Neural cell (in vitro differentiated cells): ENCODE data around the gene SPOCK1. TPM values are rescaled to one million over a fixed set of nuclear protein-coding genes. Genes with fewer than 3 reads are reported as not detected.

Experiments
- H2AFZ ChIP-seq: fragments of 200-600, 300-800 bp; sonication (generic), shearing (Covaris generic); 2 replicates; pipeline ENCODE4 v1.6.0; 2014; ENCODE audit warnings: low read depth, mild to moderate bottlenecking, antibody characterized with exemption, low read length, moderate library complexity
- H3F3A ChIP-seq: fragments of 200-600 bp; shearing (Covaris generic); 2 replicates; pipeline ENCODE4 v1.6.1; 2016; ENCODE audit warnings: mild to moderate bottlenecking, moderate library complexity, mixed read lengths, antibody characterized with exemption, low read length; ENCODE audit not compliant: insufficient read depth, poor library complexity, severe bottlenecking
- H3K27ac ChIP-seq: fragments of 200-600, 300-800 bp; sonication (generic), shearing (Covaris generic); 2 replicates; pipeline ENCODE4 v1.5.1; 2014; ENCODE audit warnings: mild to moderate bottlenecking, low read length, moderate library complexity
- H3K27me3 ChIP-seq: fragments of 300-800, 200-600 bp; sonication (generic), shearing (Covaris generic); 2 replicates; pipeline ENCODE4 v1.6.0; 2014; ENCODE audit warnings: mild to moderate bottlenecking, low read depth, low read length, moderate library complexity; ENCODE audit not compliant: insufficient read depth
- H3K36me3 ChIP-seq: fragments of 300-800, 200-600 bp; sonication (generic), shearing (Covaris generic); 2 replicates; pipeline ENCODE4 v1.5.1; 2014; ENCODE audit warnings: mild to moderate bottlenecking, antibody characterized with exemption, low read length, moderate library complexity; ENCODE audit not compliant: insufficient read depth
- H3K4me2 ChIP-seq: fragments of 300-800, 200-600 bp; sonication (generic), shearing (Covaris generic); 2 replicates; pipeline ENCODE4 v1.6.0; 2014; ENCODE audit warnings: mild to moderate bottlenecking, low read length
- H3K4me3 ChIP-seq: fragments of 300-800, 200-600 bp; sonication (generic), shearing (Covaris generic); 2 replicates; pipeline ENCODE4 v1.5.1; 2014; ENCODE audit warnings: mild to moderate bottlenecking, low read length, moderate library complexity
- H3K79me2 ChIP-seq: fragments of 200-600 bp; shearing (Covaris generic); replicated peaks from 2 replicates; pipeline ENCODE4 v1.6.0; 2014; ENCODE audit warnings: mild to moderate bottlenecking, low read length, moderate library complexity; ENCODE audit not compliant: insufficient read depth
- H3K9ac ChIP-seq: fragments of 300-800, 200-600 bp; sonication (generic), shearing (Covaris generic); 2 replicates; pipeline ENCODE4 v1.6.1; 2016; ENCODE audit warnings: mild to moderate bottlenecking, low read length, mixed read lengths
- H3K9me2 ChIP-seq: fragments of 200-600 bp; shearing (Covaris generic); 2 replicates; pipeline ENCODE4 v1.6.1; 2016; ENCODE audit warnings: mild to moderate bottlenecking, low read length, mixed read lengths; ENCODE audit not compliant: insufficient read depth
- H3K9me3 ChIP-seq: fragments of 200-600, 300-800 bp; sonication (generic), shearing (Covaris generic); 2 replicates; pipeline ENCODE4 v1.6.1; 2016; ENCODE audit warnings: mild to moderate bottlenecking, mixed run types, low read length, moderate library complexity, mixed read lengths
- H4K20me1 ChIP-seq: fragments of 200-600 bp; shearing (Covaris generic); 2 replicates; pipeline ENCODE4 v1.6.1; 2016; ENCODE audit warnings: mild to moderate bottlenecking, mixed run types; ENCODE audit not compliant: insufficient read depth
- EP300 ChIP-seq: fragments of 450-650 bp; conservative IDR thresholded peaks from 2 replicates; pipeline ENCODE4 v1.6.1; 2014; ENCODE audit warnings: antibody characterized with exemption, mild to moderate bottlenecking, moderate library complexity; ENCODE audit not compliant: poor library complexity, severe bottlenecking
- EZH2 ChIP-seq: fragments of 200-600, 300-800 bp; shearing (Covaris generic), sonication (generic); IDR thresholded peaks from 2 replicates; pipeline ENCODE4 v1.6.1; 2014; ENCODE audit warnings: antibody characterized with exemption, low read length, borderline replicate concordance, mild to moderate bottlenecking; ENCODE audit not compliant: insufficient read depth, poor library complexity, severe bottlenecking
- POLR2AphosphoS5 ChIP-seq: IDR thresholded peaks from 2 replicates; pipeline ENCODE4 v1.6.1; 2012
- RAD21 ChIP-seq: fragments of 450-650 bp; conservative IDR thresholded peaks from 2 replicates; pipeline ENCODE4 v1.6.1; 2014; ENCODE audit warnings: antibody characterized with exemption, mild to moderate bottlenecking, moderate library complexity
- REST ChIP-seq: IDR thresholded peaks from 2 replicates; pipeline ENCODE4 v1.6.1; 2012; ENCODE audit warnings: borderline replicate concordance
- SMC3 ChIP-seq: fragments of 450-650 bp; conservative IDR thresholded peaks from 2 replicates; pipeline ENCODE4 v1.6.1; 2014; ENCODE audit warnings: antibody characterized with exemption, mild to moderate bottlenecking, moderate library complexity; ENCODE audit not compliant: poor library complexity
- TAF1 ChIP-seq: IDR thresholded peaks from 2 replicates; pipeline ENCODE4 v1.6.1; 2012; ENCODE audit warnings: low read depth
- polyA plus RNA-seq: library from polyadenylated mRNA; depleted of rRNA; stranded (reverse); fragments of >200 nt; gene quantifications from 2 replicates; pipeline ENCODE4 v1.2.3, GENCODE V29; 2014
- TF ChIP-seq, protein P1 (sequence below): fragments of 450-650 bp; IDR thresholded peaks from 2 replicates; pipeline ENCODE4 v1.5.1; 2014; ENCODE audit warnings: antibody characterized with exemption, mild to moderate bottlenecking, moderate library complexity; ENCODE audit not compliant: poor library complexity, severe bottlenecking

SPOCK1 gene
- polyA plus RNA-seq, 1 donor from 2014 or later, result 33.6 TPM

- H3K27ac ChIP-seq, result peak overlapping the region; percentile 51
- H3K9me3 ChIP-seq, result no peaks in the 10 kb centered on the region
These were observed 92.0 kb downstream of the SPOCK1 start for GRCh38 chr5:137407090-137407489.

GRCh38 chr5:137405393-137405792 lies 93.7 kb downstream of the SPOCK1 start:
- H2AFZ ChIP-seq, result no peak overlapping the region
- TF ChIP-seq EP300 (no peak), POLR2AphosphoS5 (no peak), TAF1 (no peak), RAD21 (no peak), EZH2 (no peak)
- H3K27ac ChIP-seq, result no peak overlapping the region
- no peaks in the 10 kb centered on the region for H3K9me2 ChIP-seq
- H3K4me2 ChIP-seq, result no peak overlapping the region
- H3F3A ChIP-seq, result no peaks in the 10 kb centered on the region
- no peaks in the 10 kb centered on the region for H3K79me2 ChIP-seq
- no peak overlapping the region for H3K4me3 ChIP-seq
- H3K9ac ChIP-seq, result no peak overlapping the region
- no peaks in the 10 kb centered on the region for H3K9me3 ChIP-seq
- no peaks in the 10 kb centered on the region for H3K27me3 ChIP-seq
- H4K20me1 ChIP-seq, result no peaks in the 10 kb centered on the region
- H3K36me3 ChIP-seq, result no peaks in the 10 kb centered on the region

More at GRCh38 chr5:137407090-137407489, 92.0 kb downstream of the SPOCK1 start:
- H3F3A ChIP-seq, result no peaks in the 10 kb centered on the region
- H3K9ac ChIP-seq, result no peak overlapping the region
- H3K4me3 ChIP-seq, result no peak overlapping the region
- no peak overlapping the region for H3K4me2 ChIP-seq
- H4K20me1 ChIP-seq, result no peaks in the 10 kb centered on the region
- H2AFZ ChIP-seq, result no peak overlapping the region
- TF ChIP-seq POLR2AphosphoS5 (peak; percentile 36), EP300 (no peak)
- no peaks in the 10 kb centered on the region for H3K9me2 ChIP-seq
- H3K79me2 ChIP-seq, result no peaks in the 10 kb centered on the region
- no peaks in the 10 kb centered on the region for H3K36me3 ChIP-seq
- no peaks in the 10 kb centered on the region for H3K27me3 ChIP-seq

DNA sequence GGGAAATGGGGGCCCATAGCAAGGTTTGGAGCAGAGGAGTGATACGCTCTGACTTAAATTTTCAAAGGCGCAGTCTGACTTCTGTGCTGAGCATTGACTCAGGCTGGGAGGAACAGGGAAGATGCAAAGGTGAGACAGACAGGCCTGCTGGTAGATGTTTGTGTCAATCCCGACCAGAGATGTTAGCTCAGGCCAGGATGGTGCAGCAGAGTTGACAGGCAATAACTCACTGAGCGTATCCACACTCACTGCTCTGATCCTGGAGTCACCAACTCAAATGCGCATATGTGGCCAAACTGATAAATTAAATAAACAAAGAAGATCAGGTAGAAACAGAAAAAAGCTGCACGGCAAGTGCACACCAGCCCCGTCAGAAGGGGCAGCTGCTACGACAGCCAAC lies 95.3 kb downstream of the SPOCK1 start:
- Histone ChIP-seq H3K27ac (no peak overlapping the region), H3K36me3 (no peaks in the 10 kb centered on the region), H3F3A (no peaks in the 10 kb centered on the region), H3K4me3 (no peak overlapping the region), H3K9ac (no peak overlapping the region), H4K20me1 (no peaks in the 10 kb centered on the region), H3K4me2 (no peak overlapping the region), H3K9me2 (no peaks in the 10 kb centered on the region), H2AFZ (no peak overlapping the region), H3K27me3 (no peaks in the 10 kb centered on the region), H3K79me2 (no peaks in the 10 kb centered on the region), H3K9me3 (no peaks in the 10 kb centered on the region)
- TF ChIP-seq SMC3, result no peak
- TF ChIP-seq POLR2AphosphoS5, result no peak
- no peak for TF ChIP-seq RAD21
- no peak for TF ChIP-seq REST
- TF ChIP-seq, protein P1, sequence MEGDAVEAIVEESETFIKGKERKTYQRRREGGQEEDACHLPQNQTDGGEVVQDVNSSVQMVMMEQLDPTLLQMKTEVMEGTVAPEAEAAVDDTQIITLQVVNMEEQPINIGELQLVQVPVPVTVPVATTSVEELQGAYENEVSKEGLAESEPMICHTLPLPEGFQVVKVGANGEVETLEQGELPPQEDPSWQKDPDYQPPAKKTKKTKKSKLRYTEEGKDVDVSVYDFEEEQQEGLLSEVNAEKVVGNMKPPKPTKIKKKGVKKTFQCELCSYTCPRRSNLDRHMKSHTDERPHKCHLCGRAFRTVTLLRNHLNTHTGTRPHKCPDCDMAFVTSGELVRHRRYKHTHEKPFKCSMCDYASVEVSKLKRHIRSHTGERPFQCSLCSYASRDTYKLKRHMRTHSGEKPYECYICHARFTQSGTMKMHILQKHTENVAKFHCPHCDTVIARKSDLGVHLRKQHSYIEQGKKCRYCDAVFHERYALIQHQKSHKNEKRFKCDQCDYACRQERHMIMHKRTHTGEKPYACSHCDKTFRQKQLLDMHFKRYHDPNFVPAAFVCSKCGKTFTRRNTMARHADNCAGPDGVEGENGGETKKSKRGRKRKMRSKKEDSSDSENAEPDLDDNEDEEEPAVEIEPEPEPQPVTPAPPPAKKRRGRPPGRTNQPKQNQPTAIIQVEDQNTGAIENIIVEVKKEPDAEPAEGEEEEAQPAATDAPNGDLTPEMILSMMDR, result no peak
